BJ (cell line): Measurements from ENCODE around the gene KRTAP19-2. TPM values are rescaled to one million over a fixed set of nuclear protein-coding genes. Genes with fewer than 3 reads are reported as not detected.

Source experiments
- CTCF ChIA-PET: fragments of 350-600 bp; formaldehyde crosslinking; extraction: SDS; loops from one replicate; lab custom pipeline; 2021; ENCODE audit warnings: antibody characterized with exemption, inconsistent platforms; lab: Yijun Ruan, JAX
- POLR2A ChIA-PET: fragments of 300-600 bp; sonication (Branson Sonifier 250); formaldehyde crosslinking; extraction: SDS; loops from one replicate; lab custom pipeline; 2021; ENCODE audit warnings: antibody characterized with exemption; lab: Charles Lee
- DNase-seq: peaks from one replicate; pipeline ENCODE4 v3.0.0-alpha.2; 2011; ENCODE audit warnings: low read depth
- H3K27me3 ChIP-seq: 2 replicates; pipeline ENCODE4 v1.6.0; 2011; ENCODE audit warnings: low read length; ENCODE audit not compliant: control insufficient read depth, insufficient read depth
- H3K36me3 ChIP-seq: 2 replicates; pipeline ENCODE4 v1.5.1; 2011; ENCODE audit warnings: low read length; ENCODE audit not compliant: control insufficient read depth, insufficient read depth
- H3K4me3 ChIP-seq: 2 replicates; pipeline ENCODE4 v1.5.1; 2011; ENCODE audit warnings: low read depth, mild to moderate bottlenecking, control low read depth, low read length
- CTCF ChIP-seq: IDR thresholded peaks from 2 replicates; pipeline ENCODE4 v1.5.1; 2011; ENCODE audit warnings: low read depth, mild to moderate bottlenecking, control low read depth, inconsistent platforms, low read length, moderate library complexity; ENCODE audit not compliant: insufficient read depth
- polyA plus RNA-seq: library from polyadenylated mRNA; depleted of rRNA; stranded (reverse); fragments of >200 nt; gene quantifications from 2 replicates; pipeline ENCODE4 v1.2.3, GENCODE V29; 2011

The KRTAP19-2 gene
- polyA plus RNA-seq, 1 experiment = not detected

GRCh38 chr21:30478004-30478403, 9.2 kb downstream of the KRTAP19-2 start:
- POLR2A ChIA-PET = no interaction called here
- H3K4me3 ChIP-seq = no peak overlapping the region
- CTCF ChIA-PET = no interaction called here

GRCh38 chr21:30468900-30469714, 18.1 kb downstream of the KRTAP19-2 start:
- ChIA-PET CTCF (no interaction called here), POLR2A (no interaction called here)
- no peak for DNase-seq
- Histone ChIP-seq H3K36me3 (no peaks in the 10 kb centered on the region), H3K27me3 (no peaks in the 10 kb centered on the region), H3K4me3 (no peak overlapping the region)
- TF ChIP-seq CTCF = no peak

More at GRCh38 chr21:30478004-30478403, 9.2 kb downstream of the KRTAP19-2 start:
- Histone ChIP-seq H3K27me3 (no peaks in the 10 kb centered on the region), H3K36me3 (no peaks in the 10 kb centered on the region)
- TF ChIP-seq CTCF = no peak
- DNase-seq = no peak

GRCh38 chr21:30463713-30464112, 23.5 kb downstream of the KRTAP19-2 start:
- H3K36me3 ChIP-seq = no peaks in the 10 kb centered on the region
- CTCF ChIA-PET = no interaction called here
- H3K27me3 ChIP-seq = no peaks in the 10 kb centered on the region
- H3K4me3 ChIP-seq = no peak overlapping the region
- DNase-seq = no peak
- POLR2A ChIA-PET = no interaction called here
- no peak for TF ChIP-seq CTCF

GRCh38 chr21:30448514-30448913, 38.7 kb downstream of the KRTAP19-2 start:
- Histone ChIP-seq H3K4me3 (no peak overlapping the region), H3K36me3 (no peaks in the 10 kb centered on the region), H3K27me3 (no peaks in the 10 kb centered on the region)
- DNase-seq = no peak
- CTCF ChIA-PET = no interaction called here
- POLR2A ChIA-PET = no interaction called here
- TF ChIP-seq CTCF = no peak

- TF ChIP-seq CTCF = no peak
- CTCF ChIA-PET = no interaction called here
- H3K4me3 ChIP-seq = no peak overlapping the region
- no peaks in the 10 kb centered on the region for H3K27me3 ChIP-seq
- DNase-seq = no peak
- POLR2A ChIA-PET = no interaction called here
- no peaks in the 10 kb centered on the region for H3K36me3 ChIP-seq
These were observed 40.2 kb downstream of the KRTAP19-2 start for GRCh38 chr21:30447056-30447455.
